IMR-90 (cell line): ENCODE measurements around the gene VEZT. TPM values are rescaled to one million over a fixed set of nuclear protein-coding genes. Genes with fewer than 3 reads are reported as not detected.

Experiments used
- ATAC-seq: fragments of 200-7000 bp; cut with Tn5 transposase; 2 replicates; pipeline ENCODE4 v1.9.1; 2020; ENCODE audit warnings: low read depth, mild to moderate bottlenecking, moderate library complexity
- BruUV-seq: library from RNA; stranded (reverse); fragments of 400-500 nt; replicated peaks from 2 replicates; lab custom pipeline; 2021; lab: Mats Ljungman, UMichigan
- CTCF ChIA-PET: fragments of 300-600 bp; formaldehyde crosslinking; extraction: SDS; loops from one replicate; lab custom pipeline; 2021; ENCODE audit warnings: antibody characterized with exemption; lab: Yijun Ruan, JAX
- POLR2A ChIA-PET: fragments of 300-600 bp; sonication (Branson Sonifier 250); formaldehyde crosslinking; loops from one replicate; lab custom pipeline; 2022; ENCODE audit warnings: antibody characterized with exemption; ENCODE audit not compliant: unreplicated experiment; lab: Charles Lee
- DNase-seq: peaks from one replicate; pipeline ENCODE4 v3.0.0; 2013
- H2AFZ ChIP-seq: replicated peaks from 2 replicates; pipeline ENCODE3; 2013; ENCODE audit warnings: low read length, mild to moderate bottlenecking; ENCODE audit not compliant: poor library complexity
- H2AK5ac ChIP-seq: 2 replicates; pipeline ENCODE4 v1.6.1; 2013; ENCODE audit warnings: low read depth, low read length, inconsistent platforms
- H2AK9ac ChIP-seq: replicated peaks from 2 replicates; pipeline ENCODE3; 2013; ENCODE audit warnings: mild to moderate bottlenecking, low read depth, low read length, moderate library complexity; ENCODE audit not compliant: poor library complexity
- H2BK120ac ChIP-seq: 2 replicates; pipeline ENCODE4 v1.6.1; 2013; ENCODE audit warnings: low read depth, low read length, inconsistent platforms
- H2BK15ac ChIP-seq: 3 replicates; pipeline ENCODE4 v1.6.1; 2013; ENCODE audit warnings: low read depth, low read length, inconsistent platforms
- H2BK20ac ChIP-seq: 2 replicates; pipeline ENCODE4 v1.6.1; 2013; ENCODE audit warnings: low read depth, mild to moderate bottlenecking, inconsistent platforms, low read length, moderate library complexity
- H2BK5ac ChIP-seq: 2 replicates; pipeline ENCODE4 v1.6.1; 2013; ENCODE audit warnings: mild to moderate bottlenecking, low read depth, low read length, inconsistent platforms; ENCODE audit not compliant: poor library complexity, severe bottlenecking
- H3K14ac ChIP-seq: replicated peaks from 2 replicates; pipeline ENCODE4 v1.6.1; 2013; ENCODE audit warnings: low read depth, low read length, inconsistent platforms
- H3K18ac ChIP-seq: 2 replicates; pipeline ENCODE4 v1.6.1; 2013; ENCODE audit warnings: low read depth, low read length, control low read depth
- H3K23ac ChIP-seq: 2 replicates; pipeline ENCODE4 v1.6.1; 2013; ENCODE audit warnings: low read depth, low read length, inconsistent platforms
- H3K27ac ChIP-seq: 2 replicates; pipeline ENCODE4 v1.5.1; 2013; ENCODE audit warnings: mild to moderate bottlenecking, control low read depth, low read length; ENCODE audit not compliant: insufficient read depth
- H3K27me3 ChIP-seq: 2 replicates; pipeline ENCODE4 v1.6.1; 2013; ENCODE audit warnings: low read length; ENCODE audit not compliant: control insufficient read depth, insufficient read depth
- H3K36me3 ChIP-seq: 2 replicates; pipeline ENCODE4 v1.6.1; 2013; ENCODE audit warnings: low read length, mixed read lengths; ENCODE audit not compliant: control insufficient read depth, insufficient read depth
- H3K4ac ChIP-seq: 2 replicates; pipeline ENCODE4 v1.6.1; 2013; ENCODE audit warnings: low read depth, low read length, inconsistent platforms
- H3K4me1 ChIP-seq: 2 replicates; pipeline ENCODE4 v1.6.1; 2013; ENCODE audit warnings: low read length, mixed read lengths; ENCODE audit not compliant: control insufficient read depth, insufficient read depth
- H3K4me2 ChIP-seq: 2 replicates; pipeline ENCODE4 v1.6.1; 2013; ENCODE audit warnings: low read depth, mild to moderate bottlenecking, control low read depth, low read length, moderate library complexity
- H3K4me3 ChIP-seq: 2 replicates; pipeline ENCODE4 v1.5.1; 2013; ENCODE audit warnings: low read depth, mild to moderate bottlenecking, control low read depth, low read length, moderate library complexity; ENCODE audit not compliant: insufficient read depth
- H3K56ac ChIP-seq: 2 replicates; pipeline ENCODE4 v1.6.1; 2013; ENCODE audit warnings: low read length, inconsistent platforms; ENCODE audit not compliant: insufficient read depth; ENCODE audit errors: extremely low read depth
- H3K79me1 ChIP-seq, 2 experiments: 2 replicates each; pipeline ENCODE4 v1.6.1; 2013; ENCODE audit warnings: low read length in 2 of 2, inconsistent platforms in 1 of 2, low read depth in 1 of 2
- H3K9ac ChIP-seq: 2 replicates; pipeline ENCODE4 v1.6.1; 2013; ENCODE audit warnings: low read depth, low read length, control low read depth
- H3K9me1 ChIP-seq: 2 replicates; pipeline ENCODE4 v1.6.1; 2013; ENCODE audit warnings: low read length, inconsistent platforms; ENCODE audit not compliant: insufficient read depth
- H3K9me3 ChIP-seq: 2 replicates; pipeline ENCODE4 v1.6.1; 2013; ENCODE audit warnings: low read length; ENCODE audit not compliant: control insufficient read depth, insufficient read depth
- H4K20me1 ChIP-seq: 2 replicates; pipeline ENCODE4 v1.6.1; 2013; ENCODE audit warnings: low read length, inconsistent platforms; ENCODE audit not compliant: insufficient read depth
- H4K5ac ChIP-seq: 2 replicates; pipeline ENCODE4 v1.6.1; 2013; ENCODE audit warnings: mild to moderate bottlenecking, low read depth, low read length, control low read depth
- H4K8ac ChIP-seq, 2 experiments: 2 replicates each; pipeline ENCODE4 v1.6.1; 2013; ENCODE audit warnings: low read depth in 2 of 2, low read length in 2 of 2, control low read depth in 1 of 2, inconsistent platforms in 1 of 2
- H4K91ac ChIP-seq: 2 replicates; pipeline ENCODE4 v1.6.1; 2013; ENCODE audit warnings: low read depth, low read length, inconsistent platforms; ENCODE audit not compliant: insufficient read depth
- FOS ChIP-seq: fragments of 150-350 bp; IDR thresholded peaks from 2 replicates; pipeline ENCODE4 v1.6.1; 2016; ENCODE audit warnings: low read depth, low read length
- MAFK ChIP-seq: IDR thresholded peaks from 2 replicates; pipeline ENCODE4 v1.6.1; 2012; ENCODE audit warnings: low read depth, low read length, improper control_type of control experiment
- MAZ ChIP-seq: IDR thresholded peaks from 2 replicates; pipeline ENCODE4 v1.6.1; 2012; ENCODE audit warnings: low read depth, mild to moderate bottlenecking, low read length, improper control_type of control experiment, moderate library complexity, borderline replicate concordance
- RCOR1 ChIP-seq: IDR thresholded peaks from 2 replicates; pipeline ENCODE4 v1.6.1; 2012; ENCODE audit warnings: mild to moderate bottlenecking, low read length, improper control_type of control experiment; ENCODE audit not compliant: insufficient replicate concordance
- RFX5 ChIP-seq: IDR thresholded peaks from 2 replicates; pipeline ENCODE4 v1.8.0; 2012; ENCODE audit warnings: low read depth, mild to moderate bottlenecking, low read length, moderate library complexity
- SMC3 ChIP-seq: fragments of 150-350 bp; IDR thresholded peaks from 2 replicates; pipeline ENCODE4 v1.6.1; 2016; ENCODE audit warnings: low read depth, mild to moderate bottlenecking, antibody characterized with exemption, low read length, moderate library complexity
- WGBS, 2 experiments: methylation state at CpG; one replicate each; pipeline versions ENCODE4 v1.1.5 to v1.1.7; 2013; ENCODE audit warnings: missing lambda C conversion rate in 2 of 2; ENCODE audit not compliant: insufficient read length in 1 of 2; ENCODE audit errors: extremely low coverage in 2 of 2; 5-methylcytosine and 5-hydroxymethylcytosine counted together
- dilution Hi-C: fragments of 300-500 bp; cut with HindIII; formaldehyde crosslinking; loops from one replicate; pipeline ENCODE4 v1.14.3; 2018; ENCODE audit warnings: low sequenced_read_pairs; ENCODE audit not compliant: unreplicated experiment
- in situ Hi-C: fragments of 300-500 bp; cut with MboI; formaldehyde crosslinking; loops from 3 replicates; pipeline ENCODE4 v1.14.3; 2019; ENCODE audit warnings: low sequenced_read_pairs, inconsistent platforms, mixed read lengths
- intact Hi-C: fragments of 100-400 bp; cut with micrococcal nuclease; formaldehyde crosslinking; loops from 2 replicates; pipeline ENCODE4 v1.10.0; 2022
- polyA plus RNA-seq, 3 experiments: library from polyadenylated mRNA; depleted of rRNA; stranded (reverse); fragments of >200 nt; gene quantifications; 2 replicates each; pipeline ENCODE4 v1.2.3, GENCODE V29; 2012; ENCODE audit warnings: low replicate concordance in 1 of 3
- total RNA-seq: library from RNA; depleted of rRNA; stranded (reverse); fragments of >200 nt; gene quantifications from 2 replicates; pipeline ENCODE4 v1.2.3, GENCODE V29; 2012
- TF ChIP-seq, protein P1 (sequence below): fragments of 150-350 bp; IDR thresholded peaks from 2 replicates; pipeline ENCODE4 v1.6.1; 2017; ENCODE audit warnings: mild to moderate bottlenecking, antibody characterized with exemption, low read length, low read depth
- TF ChIP-seq, protein P2 (sequence below): fragments of 150-350 bp; IDR thresholded peaks from 2 replicates; pipeline ENCODE4 v1.6.1; 2016; ENCODE audit warnings: low read depth, mild to moderate bottlenecking, low read length, moderate library complexity, borderline replicate concordance
- TF ChIP-seq, protein P3 (sequence below): conservative IDR thresholded peaks from 2 replicates; pipeline ENCODE4 v1.5.1; 2012; ENCODE audit warnings: mild to moderate bottlenecking, low read depth, low read length, improper control_type of control experiment

VEZT gene
- total and polyA plus RNA-seq, 2 of the 4 experiments (the other 2 are of a cell fraction): 54.5 to 90.2 TPM

DNA sequence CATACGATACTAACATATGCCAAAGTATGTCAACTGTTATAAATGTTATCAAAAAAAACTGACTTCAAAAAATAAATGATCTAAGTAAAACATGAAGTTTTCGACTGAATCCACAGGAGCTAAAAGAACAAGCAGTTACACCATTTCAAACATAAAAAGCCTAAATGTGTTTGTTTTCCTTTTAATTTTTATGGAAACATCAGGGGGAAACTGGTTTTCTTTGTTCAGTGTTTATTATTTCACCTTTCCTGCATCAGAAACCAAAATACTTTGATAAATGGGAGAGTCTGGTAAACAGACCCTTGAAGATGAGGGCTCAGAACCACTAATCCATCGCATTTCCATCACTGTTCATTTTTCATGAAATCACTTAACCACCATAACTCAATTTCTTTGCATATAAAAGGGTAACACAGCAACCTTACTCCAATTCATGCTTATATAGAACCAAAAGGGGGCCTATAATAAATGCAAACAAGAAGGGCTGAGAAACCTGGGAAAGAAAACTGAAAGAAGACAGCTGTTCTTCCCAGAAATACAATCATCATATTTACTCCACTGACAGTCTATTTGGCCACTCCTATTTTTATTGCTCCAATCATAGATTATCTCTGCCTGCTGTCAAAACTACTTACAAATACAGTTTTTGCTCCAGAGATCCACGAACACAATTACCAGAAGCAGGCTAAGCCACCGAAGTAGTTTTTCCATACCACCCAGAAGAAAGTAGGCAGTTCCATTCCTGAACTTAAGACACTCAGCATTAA is 17.3 kb upstream of the VEZT start:
- no peaks in the 10 kb centered on the region for H3K27me3 ChIP-seq
- H3K9ac ChIP-seq: no peak overlapping the region
- H4K91ac ChIP-seq: no peak overlapping the region
- H3K4ac ChIP-seq: 0 out of 2 replicates have a peak overlapping the region, but pooled peaks have one; percentile 34
- peak overlapping the region; percentile 13; the same call in 1 of the 2 replicates for H3K23ac ChIP-seq
- H3K36me3 ChIP-seq: no peaks in the 10 kb centered on the region
- H2BK5ac ChIP-seq: peak overlapping the region; percentile 7
- no CpG with 5 or more reads among the region's 5 CpGs for WGBS, 2 experiments
- H3K9me1 ChIP-seq: peaks cover 11% of the 10 kb centered on the region
- DNase-seq (no peak), ATAC-seq (no peak)
- H2BK15ac ChIP-seq: no peak overlapping the region
- no peak overlapping the region; the same call in 1 of the 2 replicates for H2BK20ac ChIP-seq
- H3K4me1 ChIP-seq: peaks cover 22% of the 10 kb centered on the region
- no peak overlapping the region for H3K27ac ChIP-seq
- H3K4me3 ChIP-seq: peak overlapping the region; percentile 13; the same call in 1 of the 2 replicates
- in situ Hi-C loops (no loop called here), dilution Hi-C loops (no loop called here), intact Hi-C loops (no loop called here)
- no peak overlapping the region for H3K56ac ChIP-seq
- H3K9me3 ChIP-seq: no peaks in the 10 kb centered on the region
- H2BK120ac ChIP-seq: no peak overlapping the region
- no peak overlapping the region for H4K5ac ChIP-seq
- no peak overlapping the region; the same call in 1 of the 2 replicates for H3K14ac ChIP-seq
- H3K4me2 ChIP-seq: peak overlapping the region; percentile 84
- H3K18ac ChIP-seq: peak overlapping the region; percentile 35; the same call in 1 of the 2 replicates
- ChIA-PET POLR2A (no interaction called here), CTCF (interaction anchor here (0.5 to 1.5 kb wide), 2 partner anchors 134 to 218 kb away, joined by 3 read pairs; no protein-coding TSS in a partner anchor)
- H2AFZ ChIP-seq: no peak overlapping the region
- peaks cover 19 to 37% of the 10 kb centered on the region in 2 experiments for H3K79me1 ChIP-seq
- no peaks in the 10 kb centered on the region for H4K20me1 ChIP-seq
- H2AK9ac ChIP-seq: no peak overlapping the region
- TF ChIP-seq, protein P1, sequence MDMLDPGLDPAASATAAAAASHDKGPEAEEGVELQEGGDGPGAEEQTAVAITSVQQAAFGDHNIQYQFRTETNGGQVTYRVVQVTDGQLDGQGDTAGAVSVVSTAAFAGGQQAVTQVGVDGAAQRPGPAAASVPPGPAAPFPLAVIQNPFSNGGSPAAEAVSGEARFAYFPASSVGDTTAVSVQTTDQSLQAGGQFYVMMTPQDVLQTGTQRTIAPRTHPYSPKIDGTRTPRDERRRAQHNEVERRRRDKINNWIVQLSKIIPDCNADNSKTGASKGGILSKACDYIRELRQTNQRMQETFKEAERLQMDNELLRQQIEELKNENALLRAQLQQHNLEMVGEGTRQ: no peak
- TF ChIP-seq RFX5: no peak
- no peak for TF ChIP-seq RCOR1
- TF ChIP-seq, protein P2, sequence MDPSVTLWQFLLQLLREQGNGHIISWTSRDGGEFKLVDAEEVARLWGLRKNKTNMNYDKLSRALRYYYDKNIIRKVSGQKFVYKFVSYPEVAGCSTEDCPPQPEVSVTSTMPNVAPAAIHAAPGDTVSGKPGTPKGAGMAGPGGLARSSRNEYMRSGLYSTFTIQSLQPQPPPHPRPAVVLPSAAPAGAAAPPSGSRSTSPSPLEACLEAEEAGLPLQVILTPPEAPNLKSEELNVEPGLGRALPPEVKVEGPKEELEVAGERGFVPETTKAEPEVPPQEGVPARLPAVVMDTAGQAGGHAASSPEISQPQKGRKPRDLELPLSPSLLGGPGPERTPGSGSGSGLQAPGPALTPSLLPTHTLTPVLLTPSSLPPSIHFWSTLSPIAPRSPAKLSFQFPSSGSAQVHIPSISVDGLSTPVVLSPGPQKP: no peak
- TF ChIP-seq, protein P3, sequence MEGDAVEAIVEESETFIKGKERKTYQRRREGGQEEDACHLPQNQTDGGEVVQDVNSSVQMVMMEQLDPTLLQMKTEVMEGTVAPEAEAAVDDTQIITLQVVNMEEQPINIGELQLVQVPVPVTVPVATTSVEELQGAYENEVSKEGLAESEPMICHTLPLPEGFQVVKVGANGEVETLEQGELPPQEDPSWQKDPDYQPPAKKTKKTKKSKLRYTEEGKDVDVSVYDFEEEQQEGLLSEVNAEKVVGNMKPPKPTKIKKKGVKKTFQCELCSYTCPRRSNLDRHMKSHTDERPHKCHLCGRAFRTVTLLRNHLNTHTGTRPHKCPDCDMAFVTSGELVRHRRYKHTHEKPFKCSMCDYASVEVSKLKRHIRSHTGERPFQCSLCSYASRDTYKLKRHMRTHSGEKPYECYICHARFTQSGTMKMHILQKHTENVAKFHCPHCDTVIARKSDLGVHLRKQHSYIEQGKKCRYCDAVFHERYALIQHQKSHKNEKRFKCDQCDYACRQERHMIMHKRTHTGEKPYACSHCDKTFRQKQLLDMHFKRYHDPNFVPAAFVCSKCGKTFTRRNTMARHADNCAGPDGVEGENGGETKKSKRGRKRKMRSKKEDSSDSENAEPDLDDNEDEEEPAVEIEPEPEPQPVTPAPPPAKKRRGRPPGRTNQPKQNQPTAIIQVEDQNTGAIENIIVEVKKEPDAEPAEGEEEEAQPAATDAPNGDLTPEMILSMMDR: no peak
- no peak for TF ChIP-seq SMC3
- no peak for TF ChIP-seq MAFK
- no peak for TF ChIP-seq MAZ
- no peak for TF ChIP-seq FOS
- no peak overlapping the region for H4K8ac ChIP-seq
- no peak overlapping the region for H2AK5ac ChIP-seq
- BruUV-seq: no TSS peak
